Brain microvascular endothelial cell (primary cell): ENCODE data around the gene RAMP2.

Experiments used
- DNase-seq: peaks from one replicate; pipeline ENCODE4 v3.0.0-alpha.2; 2020
- H3K27ac ChIP-seq: fragments of 250-450 bp; sonication (Bioruptor Pico); 2 replicates; pipeline ENCODE4 v1.5.1; 2020; ENCODE audit warnings: mild to moderate bottlenecking, moderate library complexity
- H3K27me3 ChIP-seq: fragments of 250-450 bp; sonication (Bioruptor Pico); replicated peaks from 2 replicates; pipeline ENCODE4 v1.5.1; 2020; ENCODE audit warnings: mild to moderate bottlenecking
- H3K36me3 ChIP-seq: fragments of 250-450 bp; sonication (Bioruptor Pico); replicated peaks from 2 replicates; pipeline ENCODE4 v1.5.1; 2020; ENCODE audit warnings: mild to moderate bottlenecking
- H3K4me3 ChIP-seq: 2 replicates; pipeline ENCODE4 v1.5.1; 2011; ENCODE audit warnings: low read depth, mild to moderate bottlenecking, control low read depth, low read length, moderate library complexity
- in situ Hi-C: cut with HindIII; loops from 2 replicates; pipeline ENCODE4 v1.10.0; 2017; ENCODE audit warnings: low sequenced_read_pairs, low pct_ligation_motif_present
- TF ChIP-seq, protein P1 (sequence below): IDR thresholded peaks from 2 replicates; pipeline ENCODE4 v1.5.1; 2011; ENCODE audit warnings: low read depth, mild to moderate bottlenecking, moderate library complexity, low read length, control low read depth, inconsistent platforms; ENCODE audit errors: missing control alignments

The RAMP2 gene

GRCh38 chr17:42750739-42751344, 10.2 kb upstream of the RAMP2 start:
- DNase-seq = no peak
- in situ Hi-C loops = no loop called here
- H3K27me3 ChIP-seq = no peaks in the 10 kb centered on the region

GRCh38 chr17:42751628-42752027, 9.4 kb upstream of the RAMP2 start:
- Histone ChIP-seq H3K27me3 (no peaks in the 10 kb centered on the region), H3K27ac (no peak overlapping the region), H3K4me3 (no peak overlapping the region), H3K36me3 (no peaks in the 10 kb centered on the region)
- TF ChIP-seq, protein P1, sequence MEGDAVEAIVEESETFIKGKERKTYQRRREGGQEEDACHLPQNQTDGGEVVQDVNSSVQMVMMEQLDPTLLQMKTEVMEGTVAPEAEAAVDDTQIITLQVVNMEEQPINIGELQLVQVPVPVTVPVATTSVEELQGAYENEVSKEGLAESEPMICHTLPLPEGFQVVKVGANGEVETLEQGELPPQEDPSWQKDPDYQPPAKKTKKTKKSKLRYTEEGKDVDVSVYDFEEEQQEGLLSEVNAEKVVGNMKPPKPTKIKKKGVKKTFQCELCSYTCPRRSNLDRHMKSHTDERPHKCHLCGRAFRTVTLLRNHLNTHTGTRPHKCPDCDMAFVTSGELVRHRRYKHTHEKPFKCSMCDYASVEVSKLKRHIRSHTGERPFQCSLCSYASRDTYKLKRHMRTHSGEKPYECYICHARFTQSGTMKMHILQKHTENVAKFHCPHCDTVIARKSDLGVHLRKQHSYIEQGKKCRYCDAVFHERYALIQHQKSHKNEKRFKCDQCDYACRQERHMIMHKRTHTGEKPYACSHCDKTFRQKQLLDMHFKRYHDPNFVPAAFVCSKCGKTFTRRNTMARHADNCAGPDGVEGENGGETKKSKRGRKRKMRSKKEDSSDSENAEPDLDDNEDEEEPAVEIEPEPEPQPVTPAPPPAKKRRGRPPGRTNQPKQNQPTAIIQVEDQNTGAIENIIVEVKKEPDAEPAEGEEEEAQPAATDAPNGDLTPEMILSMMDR = no peak
- DNase-seq = peak; percentile 32
- in situ Hi-C loops = no loop called here

More at GRCh38 chr17:42750739-42751344, 10.2 kb upstream of the RAMP2 start:
- no peaks in the 10 kb centered on the region for H3K36me3 ChIP-seq
- H3K27ac ChIP-seq = no peak overlapping the region
- H3K4me3 ChIP-seq = no peak overlapping the region
- TF ChIP-seq, protein P1 = no peak

- Histone ChIP-seq H3K27me3 (peaks cover under 1% of the 10 kb centered on the region), H3K36me3 (no peaks in the 10 kb centered on the region), H3K27ac (no peak overlapping the region), H3K4me3 (no peak overlapping the region)
- TF ChIP-seq, protein P1 = no peak
- in situ Hi-C loops = no loop called here
- no peak for DNase-seq
Measured at GRCh38 chr17:42754782-42755181, 6.2 kb upstream of the RAMP2 start.

- in situ Hi-C loops = no loop called here
- no peak for DNase-seq
- no peaks in the 10 kb centered on the region for H3K36me3 ChIP-seq
- H3K27me3 ChIP-seq = peaks cover 19% of the 10 kb centered on the region
- no peak overlapping the region for H3K4me3 ChIP-seq
- H3K27ac ChIP-seq = no peak overlapping the region
- TF ChIP-seq, protein P1 = no peak
Measured at GRCh38 chr17:42759982-42760651, 910 bp upstream of the RAMP2 start.

DNA sequence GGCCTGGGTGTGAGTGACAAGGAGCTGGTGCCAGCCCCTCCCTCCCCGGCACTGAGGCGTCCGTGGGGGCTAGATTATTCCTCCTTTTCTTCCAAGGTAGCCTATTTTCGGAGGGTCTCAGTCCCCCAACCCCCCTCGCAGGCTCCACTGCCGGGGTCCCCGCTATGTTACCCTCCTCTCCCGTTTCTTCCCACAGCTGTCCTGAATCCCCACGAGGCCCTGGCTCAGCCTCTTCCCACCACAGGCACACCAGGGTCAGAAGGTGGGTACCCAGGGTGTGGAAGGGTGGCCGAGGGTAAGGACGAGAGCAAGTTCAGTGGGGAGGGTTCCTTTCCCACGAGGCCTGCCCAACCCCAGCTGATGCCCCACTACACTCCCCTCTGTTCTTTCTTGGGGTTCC, 611 bp downstream of the RAMP2 start:
- TF ChIP-seq, protein P1 = no peak
- Histone ChIP-seq H3K36me3 (no peaks in the 10 kb centered on the region), H3K27ac (no peak overlapping the region), H3K27me3 (peaks cover 19% of the 10 kb centered on the region), H3K4me3 (peak overlapping the region; percentile 43)
- no peak for DNase-seq
- in situ Hi-C loops = no loop called here
